ENCODE results near the gene GPR85. TPM values are rescaled to one million over a fixed set of nuclear protein-coding genes. Genes with fewer than 3 reads are reported as not detected.

The GPR85 gene, protein sequence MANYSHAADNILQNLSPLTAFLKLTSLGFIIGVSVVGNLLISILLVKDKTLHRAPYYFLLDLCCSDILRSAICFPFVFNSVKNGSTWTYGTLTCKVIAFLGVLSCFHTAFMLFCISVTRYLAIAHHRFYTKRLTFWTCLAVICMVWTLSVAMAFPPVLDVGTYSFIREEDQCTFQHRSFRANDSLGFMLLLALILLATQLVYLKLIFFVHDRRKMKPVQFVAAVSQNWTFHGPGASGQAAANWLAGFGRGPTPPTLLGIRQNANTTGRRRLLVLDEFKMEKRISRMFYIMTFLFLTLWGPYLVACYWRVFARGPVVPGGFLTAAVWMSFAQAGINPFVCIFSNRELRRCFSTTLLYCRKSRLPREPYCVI
- total RNA-seq: 0.20 and 0.36 TPM in 2 replicates
- long read RNA-seq: 0 reads

DNA sequence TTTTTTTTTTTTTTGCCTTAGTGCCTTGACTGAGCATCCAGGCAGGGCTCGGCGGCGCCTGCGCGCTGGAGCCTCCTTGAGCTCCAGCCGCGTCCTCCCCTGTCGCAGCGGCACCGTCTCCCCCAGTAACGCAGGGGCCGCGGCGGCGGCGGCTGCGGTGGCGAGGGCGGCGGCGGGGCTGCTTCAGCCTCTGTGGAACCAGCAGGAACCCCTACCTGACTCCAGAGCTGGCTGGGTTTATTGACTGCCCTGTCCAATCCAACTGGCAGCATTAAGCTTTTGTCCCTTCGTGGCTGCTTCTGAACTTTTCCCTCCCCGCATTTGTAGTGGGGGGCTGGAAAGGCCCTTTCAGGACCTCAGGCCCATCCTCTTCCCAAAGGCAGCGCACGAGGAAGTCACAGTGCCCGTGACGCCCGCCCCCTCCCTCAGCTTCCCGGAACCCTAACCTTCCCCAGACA lies at the start of gene GPR85:
Gene GPR85, minus strand, starts transcription at position 397 of the 458 bp plus-strand sequence. CDS start 2,106 bp downstream, outside the sequence.
- H3K27me3 Mint-ChIP-seq: peaks cover 13% of the 10 kb centered on the region
- H3K27ac Mint-ChIP-seq: peak within 1 kb of the TSS; percentile 67
- H3K36me3 Mint-ChIP-seq (ENCODE audit: insufficient read depth): no peaks in the 10 kb centered on the region
- H3K4me3 Mint-ChIP-seq (ENCODE audit: low read depth): peak within 1 kb of the TSS; percentile 76
- H3K9me3 Mint-ChIP-seq (ENCODE audit: low read depth): no peaks in the 10 kb centered on the region
- peaks cover 3% of the 10 kb centered on the region for H3K4me1 Mint-ChIP-seq (ENCODE audit: low read depth)
- peak; percentile 67 for DNase-seq (ENCODE audit: low spot score, unreplicated experiment)
- TF ChIP-seq, protein P1, sequence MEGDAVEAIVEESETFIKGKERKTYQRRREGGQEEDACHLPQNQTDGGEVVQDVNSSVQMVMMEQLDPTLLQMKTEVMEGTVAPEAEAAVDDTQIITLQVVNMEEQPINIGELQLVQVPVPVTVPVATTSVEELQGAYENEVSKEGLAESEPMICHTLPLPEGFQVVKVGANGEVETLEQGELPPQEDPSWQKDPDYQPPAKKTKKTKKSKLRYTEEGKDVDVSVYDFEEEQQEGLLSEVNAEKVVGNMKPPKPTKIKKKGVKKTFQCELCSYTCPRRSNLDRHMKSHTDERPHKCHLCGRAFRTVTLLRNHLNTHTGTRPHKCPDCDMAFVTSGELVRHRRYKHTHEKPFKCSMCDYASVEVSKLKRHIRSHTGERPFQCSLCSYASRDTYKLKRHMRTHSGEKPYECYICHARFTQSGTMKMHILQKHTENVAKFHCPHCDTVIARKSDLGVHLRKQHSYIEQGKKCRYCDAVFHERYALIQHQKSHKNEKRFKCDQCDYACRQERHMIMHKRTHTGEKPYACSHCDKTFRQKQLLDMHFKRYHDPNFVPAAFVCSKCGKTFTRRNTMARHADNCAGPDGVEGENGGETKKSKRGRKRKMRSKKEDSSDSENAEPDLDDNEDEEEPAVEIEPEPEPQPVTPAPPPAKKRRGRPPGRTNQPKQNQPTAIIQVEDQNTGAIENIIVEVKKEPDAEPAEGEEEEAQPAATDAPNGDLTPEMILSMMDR (IDR thresholded peaks at IDR 0.05; ENCODE audit: unreplicated experiment): no peak

DNA sequence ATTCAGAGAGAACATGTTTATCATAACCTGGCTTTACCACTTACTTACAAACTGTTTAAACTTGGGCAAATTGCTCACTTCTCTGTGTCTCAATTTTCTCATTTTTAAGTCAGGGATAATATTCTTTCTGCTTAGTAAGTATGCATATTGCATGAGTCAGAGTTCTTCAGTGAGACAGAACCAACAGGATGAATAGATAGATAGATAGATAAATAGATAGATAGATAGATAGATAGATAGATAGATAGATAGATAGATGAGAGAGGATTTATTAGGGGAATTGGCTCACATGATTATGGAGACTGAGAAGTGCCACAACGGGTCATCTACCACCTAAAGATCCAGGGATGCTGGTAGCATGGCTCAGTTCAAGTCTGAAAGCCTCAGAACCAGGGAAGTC lies 47.4 kb upstream of the GPR85 start:
- H3K4me1 Mint-ChIP-seq (ENCODE audit: low read depth): peaks cover 4% of the 10 kb centered on the region
- no peaks in the 10 kb centered on the region for H3K9me3 Mint-ChIP-seq (ENCODE audit: low read depth)
- peaks cover 2% of the 10 kb centered on the region for H3K27me3 Mint-ChIP-seq
- H3K36me3 Mint-ChIP-seq (ENCODE audit: insufficient read depth): no peaks in the 10 kb centered on the region
- no peak overlapping the region for H3K4me3 Mint-ChIP-seq (ENCODE audit: low read depth)
- TF ChIP-seq, protein P1 (IDR thresholded peaks at IDR 0.05; ENCODE audit: unreplicated experiment): no peak
- DNase-seq (ENCODE audit: low spot score, unreplicated experiment): no peak
- H3K27ac Mint-ChIP-seq: no peak overlapping the region

DNA sequence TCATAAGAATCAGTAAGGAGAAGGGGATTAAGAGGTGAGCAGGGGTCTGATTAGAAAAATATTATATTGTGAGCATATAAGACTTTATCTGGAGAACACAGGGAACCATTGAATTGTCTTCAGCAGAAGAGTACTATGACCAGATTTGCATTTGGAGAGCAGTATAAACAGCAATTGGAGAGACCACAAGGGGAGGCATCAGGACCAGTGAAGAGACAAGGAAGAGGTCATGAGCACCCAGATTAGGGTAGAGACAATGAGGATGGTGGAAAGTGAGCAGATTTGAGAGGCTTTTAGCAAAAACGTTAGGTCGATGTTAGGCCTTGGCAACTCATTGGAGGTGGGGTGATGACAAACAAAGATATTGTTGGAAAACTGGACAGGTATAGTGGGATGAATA lies 44.7 kb upstream of the GPR85 start:
- DNase-seq (ENCODE audit: low spot score, unreplicated experiment): no peak
- Mint-ChIP-seq H3K27ac (no peak overlapping the region), H3K9me3 (ENCODE audit: low read depth) (no peaks in the 10 kb centered on the region), H3K4me3 (ENCODE audit: low read depth) (no peak overlapping the region), H3K4me1 (ENCODE audit: low read depth) (peaks cover 4% of the 10 kb centered on the region), H3K36me3 (ENCODE audit: insufficient read depth) (no peaks in the 10 kb centered on the region), H3K27me3 (peaks cover 2% of the 10 kb centered on the region)
- TF ChIP-seq, protein P1 (IDR thresholded peaks at IDR 0.05; ENCODE audit: unreplicated experiment): no peak

DNA sequence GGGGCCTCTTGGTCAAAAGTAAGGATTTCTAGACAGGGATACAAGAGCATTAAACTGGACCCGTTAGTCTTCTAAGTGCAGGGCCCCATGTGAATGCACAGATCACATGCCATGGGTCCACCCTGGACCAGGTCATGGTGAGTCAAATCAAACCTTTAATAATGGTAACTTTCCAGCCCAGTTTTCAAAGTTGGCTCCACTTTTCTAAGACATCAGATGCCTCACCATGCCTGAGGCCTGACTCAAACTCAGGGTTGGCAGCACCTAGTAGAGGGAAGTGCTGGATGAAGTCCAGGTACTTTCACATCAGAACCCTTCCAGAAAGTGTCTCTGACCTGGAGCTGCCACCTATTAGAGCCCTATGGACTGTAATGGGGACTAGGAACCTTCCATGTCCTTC lies 41.4 kb upstream of the GPR85 start:
- H3K27ac Mint-ChIP-seq: no peak overlapping the region
- TF ChIP-seq, protein P1 (IDR thresholded peaks at IDR 0.05; ENCODE audit: unreplicated experiment): no peak
- no peaks in the 10 kb centered on the region for H3K4me1 Mint-ChIP-seq (ENCODE audit: low read depth)
- H3K27me3 Mint-ChIP-seq: peaks cover 4% of the 10 kb centered on the region
- DNase-seq (ENCODE audit: low spot score, unreplicated experiment): no peak
- H3K9me3 Mint-ChIP-seq (ENCODE audit: low read depth): no peaks in the 10 kb centered on the region
- no peaks in the 10 kb centered on the region for H3K36me3 Mint-ChIP-seq (ENCODE audit: insufficient read depth)
- H3K4me3 Mint-ChIP-seq (ENCODE audit: low read depth): no peak overlapping the region

DNA sequence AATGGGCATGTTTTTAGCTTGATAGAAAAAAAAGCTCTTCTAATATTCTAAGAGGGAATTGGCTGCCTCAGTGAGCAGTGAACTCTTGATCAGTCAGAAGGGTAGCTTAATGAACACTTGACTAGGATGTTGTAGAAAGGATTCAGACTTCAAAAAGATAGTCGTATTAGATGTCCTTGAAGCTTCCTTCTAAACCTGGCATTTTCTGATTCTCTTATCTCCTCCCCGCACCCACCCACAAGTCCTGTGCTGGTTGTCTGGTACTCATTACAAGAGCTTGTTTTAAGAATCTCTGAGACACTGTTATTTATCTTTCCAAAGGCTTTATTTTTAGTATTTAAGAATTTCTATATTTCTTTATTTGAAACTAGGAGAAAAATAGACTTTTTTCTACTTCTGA lies 39.1 kb upstream of the GPR85 start:
- Mint-ChIP-seq H3K27me3 (peaks cover 11% of the 10 kb centered on the region), H3K36me3 (ENCODE audit: insufficient read depth) (no peaks in the 10 kb centered on the region), H3K4me3 (ENCODE audit: low read depth) (no peak overlapping the region), H3K27ac (no peak overlapping the region), H3K4me1 (ENCODE audit: low read depth) (no peaks in the 10 kb centered on the region), H3K9me3 (ENCODE audit: low read depth) (no peaks in the 10 kb centered on the region)
- no peak for DNase-seq (ENCODE audit: low spot score, unreplicated experiment)
- TF ChIP-seq, protein P1 (IDR thresholded peaks at IDR 0.05; ENCODE audit: unreplicated experiment): no peak

Data from progenitor cell of endocrine pancreas (in vitro differentiated cells).